Mammary epithelial cell (primary cell): ENCODE results near the gene AKR1C1.

Experiments
- EZH2 ChIP-seq: IDR thresholded peaks from 2 replicates; pipeline ENCODE4 v1.6.1; 2012; ENCODE audit warnings: low read length, inconsistent platforms, borderline replicate concordance
- TF ChIP-seq, protein P1 (sequence below), 2 donors: IDR thresholded peaks in 1 of 2; conservative IDR thresholded peaks in 1 of 2; 2 replicates each; pipeline ENCODE4 v1.5.1; 2011 to 2012; ENCODE audit warnings: inconsistent platforms in 2 of 2, low read length in 2 of 2, mild to moderate bottlenecking in 2 of 2, control low read depth in 1 of 2, low read depth in 1 of 2; ENCODE audit not compliant: insufficient read depth in 1 of 2; ENCODE audit errors: extremely low read depth in 1 of 2

GRCh38 chr10:4918236-4918635, 45.0 kb upstream of the AKR1C1 start:
- TF ChIP-seq, protein P1, sequence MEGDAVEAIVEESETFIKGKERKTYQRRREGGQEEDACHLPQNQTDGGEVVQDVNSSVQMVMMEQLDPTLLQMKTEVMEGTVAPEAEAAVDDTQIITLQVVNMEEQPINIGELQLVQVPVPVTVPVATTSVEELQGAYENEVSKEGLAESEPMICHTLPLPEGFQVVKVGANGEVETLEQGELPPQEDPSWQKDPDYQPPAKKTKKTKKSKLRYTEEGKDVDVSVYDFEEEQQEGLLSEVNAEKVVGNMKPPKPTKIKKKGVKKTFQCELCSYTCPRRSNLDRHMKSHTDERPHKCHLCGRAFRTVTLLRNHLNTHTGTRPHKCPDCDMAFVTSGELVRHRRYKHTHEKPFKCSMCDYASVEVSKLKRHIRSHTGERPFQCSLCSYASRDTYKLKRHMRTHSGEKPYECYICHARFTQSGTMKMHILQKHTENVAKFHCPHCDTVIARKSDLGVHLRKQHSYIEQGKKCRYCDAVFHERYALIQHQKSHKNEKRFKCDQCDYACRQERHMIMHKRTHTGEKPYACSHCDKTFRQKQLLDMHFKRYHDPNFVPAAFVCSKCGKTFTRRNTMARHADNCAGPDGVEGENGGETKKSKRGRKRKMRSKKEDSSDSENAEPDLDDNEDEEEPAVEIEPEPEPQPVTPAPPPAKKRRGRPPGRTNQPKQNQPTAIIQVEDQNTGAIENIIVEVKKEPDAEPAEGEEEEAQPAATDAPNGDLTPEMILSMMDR (conservative IDR thresholded peaks at IDR 0.05 in 1 of 2, IDR thresholded peaks at IDR 0.05 in 1 of 2; ENCODE audit: extremely low read depth in 1 of 2, insufficient read depth in 1 of 2, low read depth in 1 of 2, low read length in 2 of 2) = no peak
- TF ChIP-seq EZH2 = no peak
